HG03558 (cell line): ENCODE data around the gene ARSB.

Experiments
- ATAC-seq: cut with Tn5 transposase; IDR thresholded peaks from one replicate; pipeline ENCODE4 v1.9.1; 2021; ENCODE audit warnings: moderate number of reproducible peaks; ENCODE audit not compliant: unreplicated experiment; ENCODE audit errors: extremely low read depth

The ARSB gene

DNA sequence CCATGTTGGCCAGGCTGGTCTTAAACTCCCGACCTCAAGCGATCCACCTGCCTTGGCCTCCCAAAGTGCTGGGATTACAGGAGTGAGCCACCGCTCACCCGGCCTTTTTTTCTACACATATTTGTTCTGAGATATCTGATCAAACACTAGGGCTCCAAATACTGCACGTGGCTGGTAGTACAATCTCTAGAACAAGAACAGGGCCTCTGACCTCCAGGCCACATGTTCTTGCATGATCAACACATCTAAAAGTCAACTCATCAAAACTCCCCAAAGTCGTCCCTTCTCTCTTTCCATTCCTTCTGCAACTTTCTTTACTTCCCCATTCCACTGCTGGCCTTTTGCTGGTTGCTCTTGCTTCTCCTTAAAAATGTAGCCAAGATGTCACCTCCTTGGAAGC, 223.3 kb downstream of the ARSB start:
- no peak for ATAC-seq

DNA sequence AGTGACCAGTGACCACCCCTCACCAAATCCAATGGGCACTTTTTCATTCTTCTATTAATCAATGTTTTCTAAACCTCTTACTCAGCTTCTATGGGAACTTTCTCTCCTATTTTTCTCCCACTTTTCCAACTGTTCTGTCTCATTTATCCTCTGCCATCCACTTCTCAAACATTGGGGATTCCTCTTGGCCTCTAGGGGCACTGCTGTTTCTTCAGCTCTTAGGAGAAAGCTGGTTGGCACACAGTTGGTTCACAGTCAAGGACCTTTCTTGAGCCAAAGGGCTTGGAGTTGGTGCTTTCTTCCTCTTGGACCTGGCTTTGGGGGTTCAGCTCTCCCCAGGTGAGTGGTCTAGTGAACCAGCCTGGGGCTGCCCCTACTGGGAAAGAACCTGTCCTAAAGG, 224.3 kb downstream of the ARSB start:
- ATAC-seq = no peak

DNA sequence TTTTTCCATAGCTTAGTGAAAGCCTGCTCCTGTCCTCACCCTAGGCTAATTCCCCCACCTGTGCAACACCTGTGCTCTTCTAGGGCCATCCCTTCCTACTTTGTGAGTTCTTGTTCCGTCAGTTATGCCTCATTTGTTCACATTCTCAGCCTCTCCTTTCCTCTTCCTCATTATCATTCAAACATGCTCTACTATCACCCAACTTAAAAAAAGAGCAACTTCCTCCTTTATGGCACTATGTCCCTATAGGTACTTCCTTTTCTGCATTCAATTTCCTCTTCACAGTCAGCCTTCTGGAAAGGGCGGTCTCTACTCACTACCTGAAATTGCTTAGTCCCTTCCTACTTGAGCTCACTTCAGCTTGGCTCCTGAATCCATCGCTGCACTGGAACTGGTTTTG, 224.7 kb downstream of the ARSB start:
- no peak for ATAC-seq

- peak; percentile 56 for ATAC-seq
Observed at GRCh38 chr5:78758169-78758839, 226.8 kb downstream of the ARSB start.

DNA sequence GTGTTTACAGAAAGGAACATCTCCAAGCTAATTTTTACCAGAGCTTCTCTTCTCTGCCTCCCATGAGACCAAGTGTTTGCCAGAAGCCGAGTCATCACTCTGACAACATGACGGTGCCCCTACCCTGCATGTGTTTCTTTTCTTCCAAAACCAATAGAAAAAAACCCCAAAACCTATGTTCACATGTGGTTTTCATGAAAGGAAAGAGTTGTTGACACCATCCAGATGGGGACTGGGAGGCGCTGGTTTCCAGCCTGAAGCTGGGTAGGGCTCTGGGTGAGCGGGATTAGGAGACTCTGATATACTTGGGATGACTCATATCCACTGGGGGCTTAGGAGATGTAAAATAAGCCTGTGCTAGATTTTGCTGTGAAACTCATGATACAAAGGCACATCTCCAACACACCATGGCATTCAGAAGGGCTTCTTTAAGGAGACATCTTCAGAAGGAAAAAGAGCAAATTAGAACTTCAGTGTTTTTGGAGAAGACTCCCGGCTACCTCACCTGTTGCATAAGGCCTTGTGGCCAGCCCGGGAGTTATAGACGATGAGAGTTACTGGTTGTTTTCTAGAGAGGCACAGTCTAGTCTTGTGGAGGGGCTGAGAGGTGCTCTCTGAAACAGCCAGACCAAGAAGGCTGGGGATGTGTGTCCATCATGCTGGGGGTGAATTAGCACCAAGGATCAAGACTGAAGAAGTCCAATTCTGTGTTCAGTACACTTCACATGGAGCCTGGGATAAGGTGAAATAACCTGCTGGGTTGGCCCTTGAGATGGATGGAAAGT, 227.6 kb downstream of the ARSB start:
- ATAC-seq = no peak

DNA sequence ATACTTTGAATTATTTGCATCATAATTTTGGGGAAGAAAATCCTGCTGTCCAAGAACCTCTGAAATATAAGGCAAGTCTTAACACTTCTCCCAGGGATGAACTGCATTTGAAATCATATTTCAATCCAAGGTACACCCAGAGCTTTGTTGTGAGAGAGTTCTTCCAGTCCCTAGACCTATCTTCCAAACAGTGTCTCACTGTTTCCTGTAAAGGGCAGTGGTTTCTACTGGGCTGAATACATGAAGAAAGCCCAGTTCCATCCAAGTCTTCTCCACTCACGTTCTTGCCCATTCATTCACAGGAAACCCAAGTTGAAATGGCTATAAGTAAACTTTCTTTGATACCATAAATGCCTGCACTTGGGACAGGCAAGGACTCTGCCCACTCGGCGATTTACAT, 228.3 kb downstream of the ARSB start:
- ATAC-seq = no peak

- ATAC-seq = no peak
Observed at GRCh38 chr5:78755822-78756429, 229.2 kb downstream of the ARSB start.

GRCh38 chr5:78754655-78755054, 230.5 kb downstream of the ARSB start:
- no peak for ATAC-seq

DNA sequence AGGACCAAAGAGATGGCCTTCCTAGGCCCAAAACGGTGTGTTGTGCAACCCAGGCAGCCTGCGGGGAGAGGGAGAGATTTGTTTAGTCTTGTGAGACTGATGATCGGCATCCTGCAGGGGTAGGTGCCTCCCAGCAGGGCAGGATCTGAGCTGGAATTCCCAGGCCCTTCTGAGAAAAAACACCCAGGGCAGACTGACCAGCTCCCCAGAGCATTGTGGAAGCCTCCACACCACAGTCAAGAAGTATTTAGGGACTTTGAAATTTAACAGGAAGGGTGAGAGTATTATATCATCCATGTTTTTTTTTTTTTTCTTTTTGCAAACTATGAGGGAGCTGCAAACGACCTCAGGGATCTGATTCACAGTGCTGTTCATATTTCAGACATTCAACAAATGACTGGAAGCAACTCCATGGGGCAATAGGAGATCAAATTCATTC, 232.0 kb downstream of the ARSB start:
- no peak for ATAC-seq

GRCh38 chr5:78751872-78752271, 233.2 kb downstream of the ARSB start:
- no peak for ATAC-seq

DNA sequence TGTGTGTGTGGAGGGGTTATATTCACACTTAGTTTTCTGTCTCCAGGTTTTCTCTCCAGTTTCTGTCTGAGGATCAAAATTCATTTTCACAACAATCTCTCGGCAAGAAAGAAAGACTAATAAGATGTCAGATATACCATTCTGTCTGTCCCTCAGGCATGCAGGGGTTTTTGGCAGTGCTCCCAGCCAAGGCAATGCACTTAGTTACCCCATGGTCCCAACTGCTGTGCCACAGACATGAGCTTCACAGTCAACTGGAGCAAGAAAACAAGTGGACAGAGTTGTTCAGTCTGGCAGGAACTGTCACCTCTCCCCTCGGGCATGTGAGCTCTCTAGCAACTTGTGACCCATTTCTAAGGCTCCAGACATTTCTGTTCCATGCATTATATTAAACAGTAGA, 234.8 kb downstream of the ARSB start:
- ATAC-seq = no peak

- ATAC-seq = no peak
Observed at GRCh38 chr5:78747705-78748359, 237.3 kb downstream of the ARSB start.

DNA sequence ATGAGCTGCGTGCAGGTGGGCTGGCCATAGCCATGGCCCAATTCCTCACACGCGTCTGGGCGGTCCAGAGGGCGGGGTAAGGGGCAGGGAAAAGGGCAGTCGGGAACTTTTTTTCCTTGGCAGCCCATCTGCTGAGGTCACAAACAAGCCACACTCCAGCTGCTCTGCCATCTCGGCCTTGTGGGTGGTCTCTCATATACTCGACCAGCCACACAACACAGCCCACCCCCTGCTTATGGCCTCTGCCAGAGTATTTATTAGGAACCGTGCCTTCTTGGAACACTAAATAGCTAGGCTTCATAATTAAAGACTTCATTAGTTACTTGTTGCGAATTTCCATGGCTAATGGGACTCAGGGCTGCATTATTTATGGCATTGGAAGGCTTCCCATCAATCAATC, 238.1 kb downstream of the ARSB start:
- no peak for ATAC-seq

DNA sequence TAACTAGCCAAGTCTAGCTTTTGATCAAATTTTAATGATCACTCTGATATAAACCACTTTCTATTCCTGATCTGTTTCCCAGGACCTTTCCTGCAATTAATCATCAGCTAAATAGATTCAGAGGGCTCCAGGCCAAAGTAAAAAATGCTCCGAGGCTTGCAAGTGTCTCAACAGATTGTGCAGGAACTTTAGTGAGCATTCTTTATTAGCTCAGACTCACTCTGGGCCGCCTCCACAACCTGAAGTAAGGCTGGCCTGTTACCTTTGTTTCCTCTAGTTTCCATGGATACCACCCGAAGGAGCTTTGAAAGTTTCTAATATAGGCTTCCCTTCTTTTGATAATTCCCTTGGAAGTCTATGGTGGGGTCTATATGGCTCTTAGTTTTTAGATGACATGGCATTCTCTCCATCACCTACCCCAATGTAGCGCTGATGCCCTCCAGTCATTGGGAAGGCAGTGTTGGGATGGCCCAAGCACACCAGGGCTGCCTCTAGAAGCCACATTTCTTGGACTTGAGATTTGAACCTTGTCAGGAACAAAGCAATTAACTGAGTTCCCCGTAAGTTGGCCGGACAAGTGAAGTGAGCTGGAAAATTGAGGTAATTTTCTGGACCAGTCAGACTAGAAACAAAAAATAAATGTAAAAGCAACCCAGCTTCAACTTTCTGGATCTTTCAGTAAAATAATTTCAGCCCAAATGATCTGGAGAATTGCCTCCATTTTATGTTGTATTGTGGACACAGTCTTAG, 238.9 kb downstream of the ARSB start:
- ATAC-seq = no peak

DNA sequence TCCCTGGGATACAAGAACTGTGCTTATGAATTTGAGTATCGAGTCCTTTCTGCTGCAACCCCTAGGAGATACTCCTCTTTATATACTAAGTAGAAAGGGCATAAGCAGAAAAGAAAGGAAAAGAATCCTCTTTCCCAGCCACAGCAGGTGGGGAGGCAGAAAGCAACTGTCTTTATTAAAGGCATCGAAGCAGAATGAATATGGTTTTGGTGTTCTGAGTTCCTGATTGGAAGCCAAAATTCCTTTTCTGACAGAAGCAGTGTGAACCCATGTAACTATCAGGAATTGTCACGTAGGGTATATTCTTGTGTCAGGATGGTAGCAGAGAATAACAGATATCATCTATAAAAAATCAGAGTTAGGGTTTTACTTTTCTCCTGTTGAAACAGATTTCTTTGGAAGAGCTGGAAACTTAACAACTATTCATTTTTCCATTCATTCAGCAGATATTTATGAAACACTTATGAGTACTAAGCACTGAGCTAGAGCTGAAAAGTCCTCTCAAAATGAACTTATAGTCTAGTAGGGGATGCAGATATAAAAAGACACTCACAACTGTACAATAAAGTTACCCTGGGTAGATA, 240.1 kb downstream of the ARSB start:
- ATAC-seq = no peak

GRCh38 chr5:78741019-78741418, 244.1 kb downstream of the ARSB start:
- ATAC-seq = no peak

DNA sequence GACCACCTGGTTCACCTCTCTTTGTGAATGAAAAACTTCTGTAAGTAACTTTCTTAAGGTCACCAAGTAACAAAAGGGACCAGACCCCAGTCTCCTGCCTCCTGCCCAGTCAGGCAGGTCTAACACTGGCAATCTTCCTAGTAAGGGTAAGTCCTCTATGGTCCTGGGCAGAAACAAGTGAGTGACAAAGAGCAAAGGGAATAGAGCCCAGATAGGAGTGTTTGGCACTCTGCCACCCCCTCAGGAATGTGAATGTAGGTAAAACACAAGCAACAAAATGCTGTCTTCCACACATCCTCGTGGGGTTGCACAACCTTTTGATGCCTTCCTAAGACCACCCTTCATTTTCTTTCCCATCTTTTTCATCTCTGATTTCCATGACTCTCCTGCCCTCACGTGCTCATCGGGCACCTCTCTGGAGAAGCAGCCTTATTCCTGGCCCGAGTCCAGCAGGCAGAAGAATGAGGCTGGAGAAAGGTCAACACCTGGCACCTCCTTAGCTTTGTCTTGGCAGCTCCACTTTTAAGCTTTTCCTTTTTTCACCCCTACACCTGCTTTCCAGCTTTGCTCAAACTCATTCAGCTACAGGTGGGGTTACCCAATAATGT, 246.3 kb downstream of the ARSB start:
- ATAC-seq = no peak

GRCh38 chr5:78738104-78738503, 247.0 kb downstream of the ARSB start:
- no peak for ATAC-seq

GRCh38 chr5:78735834-78736463, 249.2 kb downstream of the ARSB start:
- no peak for ATAC-seq
